Stimulated activated CD8-positive, alpha-beta memory T cell treated with anti-CD3 and anti-CD28 coated beads, Interleukin-7, amount 100 ng/mL, for 48 hours (primary cell): ENCODE data around the gene HACL1.
A peak's percentile ranks its signal among the peaks of the same experiment; 100 is the strongest.

Source experiments
- DNase-seq, 2 donors: peaks; one replicate each; pipeline ENCODE4 v3.0.0-alpha.2; 2020; ENCODE audit warnings: low read depth in 1 of 2; ENCODE audit errors: extremely low read depth in 1 of 2

HACL1 gene

DNA sequence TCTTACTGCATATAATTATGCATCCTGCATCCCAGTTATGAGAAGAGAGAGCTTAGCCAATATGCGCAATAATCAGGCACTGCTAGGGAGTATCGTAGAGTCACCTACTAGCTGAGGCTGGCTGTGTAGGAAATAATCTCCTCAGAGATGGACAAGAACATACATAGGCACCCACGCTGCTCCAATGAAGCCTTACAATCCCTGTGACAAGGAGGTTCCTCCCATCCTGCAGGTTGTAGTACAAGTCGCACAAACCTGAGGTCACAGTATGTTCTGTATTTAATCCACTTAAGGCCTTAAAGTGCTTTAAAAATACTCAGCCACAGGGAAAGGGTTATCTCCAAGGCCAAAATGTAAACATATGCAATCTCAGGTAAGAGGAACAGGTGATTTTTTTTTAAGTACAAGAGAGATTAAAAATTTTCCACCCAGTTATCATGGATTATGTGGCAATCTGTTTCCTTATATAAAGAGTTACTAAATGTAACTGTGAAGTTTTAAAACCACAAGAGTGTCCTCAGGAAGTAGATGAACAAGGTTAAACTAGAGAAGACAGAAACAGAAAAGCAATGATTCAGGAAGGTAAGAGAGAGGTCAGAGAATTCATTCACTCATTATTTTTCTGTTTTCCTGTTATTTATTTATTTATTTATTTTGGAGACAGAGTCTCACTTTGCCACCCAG, 72.4 kb downstream of the HACL1 start:
- no peak for DNase-seq

DNA sequence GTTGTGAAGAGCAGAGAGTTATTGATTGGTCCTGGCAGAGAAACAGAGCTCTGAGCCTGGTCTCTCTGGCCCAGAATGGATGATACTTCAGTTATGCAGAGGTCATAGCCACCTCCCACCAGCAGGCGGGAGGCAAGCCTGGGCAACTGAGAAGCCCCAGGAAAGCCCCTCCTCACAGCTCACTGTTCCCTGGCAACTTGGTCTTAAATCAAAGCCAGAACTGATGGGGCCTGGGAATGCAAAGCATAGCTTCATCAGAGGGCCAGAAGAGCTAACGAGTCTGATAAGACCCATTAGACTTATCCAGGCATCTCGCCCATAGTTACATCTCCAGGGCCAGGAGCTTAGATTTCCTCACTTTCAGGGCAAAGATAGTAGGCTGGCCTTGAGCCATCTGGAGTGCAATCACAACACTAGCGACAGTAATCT, 74.3 kb downstream of the HACL1 start:
- no peak for DNase-seq

DNA sequence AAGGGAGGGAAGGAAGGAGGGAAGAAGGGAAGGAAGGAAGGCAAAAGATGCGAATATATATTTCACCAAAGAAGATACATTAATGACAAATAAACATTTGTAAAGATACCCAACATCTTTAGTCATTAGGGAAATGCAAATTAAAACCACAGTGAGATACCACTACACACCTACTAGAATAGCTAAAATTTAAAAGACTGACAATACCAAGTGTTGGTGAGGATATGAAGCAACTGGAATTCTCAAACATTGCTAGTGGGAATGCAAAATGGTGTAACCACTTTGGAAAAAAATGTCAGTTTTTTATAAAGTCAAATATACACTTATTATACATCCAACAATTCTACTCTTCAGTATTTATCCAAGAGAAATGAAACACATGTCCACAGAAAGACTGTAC, 75.6 kb downstream of the HACL1 start:
- no peak for DNase-seq

DNA sequence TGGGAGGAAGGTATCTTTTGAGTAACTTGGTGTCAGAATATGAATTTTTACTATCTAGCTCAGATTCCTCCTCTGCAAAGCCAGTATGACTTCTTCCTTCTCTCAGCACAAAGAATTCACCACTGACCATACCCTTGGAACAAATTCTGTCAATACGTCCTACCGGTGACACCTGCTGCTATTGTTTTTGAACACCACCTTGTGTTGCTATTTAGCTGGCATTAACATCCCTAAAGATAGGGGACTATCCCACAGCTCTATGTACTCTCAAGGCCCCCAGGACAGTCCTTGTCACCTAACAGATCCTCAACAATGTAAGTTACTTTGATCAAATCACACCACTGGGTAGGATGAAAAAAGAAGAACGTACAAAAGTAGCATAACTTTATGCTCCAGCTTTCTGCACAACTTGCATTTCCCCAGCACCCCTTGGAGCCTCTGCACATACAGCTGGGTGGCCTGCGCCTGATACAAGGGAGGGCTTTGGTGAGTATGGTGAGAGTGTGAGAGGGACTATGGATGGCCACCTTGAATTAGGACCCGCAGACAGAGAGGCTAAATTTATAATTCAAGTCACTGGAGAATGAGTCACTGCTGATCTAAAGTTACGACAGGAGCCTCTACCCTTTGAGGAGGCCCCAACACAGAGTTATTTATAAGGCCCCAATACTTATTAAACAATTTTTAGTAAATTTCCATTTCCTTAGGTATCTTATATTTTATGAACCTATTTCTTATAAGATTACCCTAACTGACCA, 77.5 kb downstream of the HACL1 start:
- no peak for DNase-seq

DNA sequence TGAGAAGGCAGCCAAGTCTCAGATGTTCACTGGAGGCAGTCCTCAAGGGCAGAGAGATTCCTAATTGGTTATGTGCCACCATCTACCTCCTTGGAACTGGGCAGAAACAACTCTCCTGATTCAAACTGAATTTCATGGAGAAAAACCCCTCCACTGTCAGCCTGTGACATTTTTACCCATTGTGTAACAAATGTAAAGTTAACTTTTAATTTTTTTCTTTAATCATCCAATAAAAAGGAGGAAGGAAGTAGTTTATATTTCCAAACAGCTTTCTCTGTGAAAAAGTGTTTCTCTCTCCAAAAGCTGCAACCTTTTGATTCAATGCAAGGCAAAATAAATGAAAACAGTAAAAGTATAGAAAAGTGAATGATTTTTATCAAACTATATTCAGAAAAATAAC, 79.4 kb downstream of the HACL1 start:
- DNase-seq = no peak

DNA sequence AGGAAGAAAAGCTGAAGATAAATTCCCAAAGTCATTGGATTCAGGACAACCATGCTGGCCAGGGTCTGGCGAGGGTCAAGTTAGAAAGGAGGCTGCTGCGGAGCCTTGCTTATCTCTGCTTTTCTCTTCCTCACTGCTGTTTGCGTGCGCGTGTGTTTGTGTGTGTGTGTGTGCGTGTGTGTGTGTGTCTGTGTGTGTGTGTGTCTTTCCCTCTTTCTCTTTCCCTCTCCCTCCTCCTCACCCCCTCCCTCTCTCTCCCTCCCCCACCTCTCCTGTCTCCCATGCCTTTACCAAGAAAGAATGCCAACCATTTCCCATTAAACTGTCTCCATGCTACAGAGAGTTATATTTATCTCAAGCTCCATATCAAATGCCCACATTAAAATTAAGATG, 79.8 kb downstream of the HACL1 start, which contains the start of gene COLQ:
COLQ (minus strand) TSS at position 134 of the 393 bp plus-strand sequence; CDS start at position 53, 81 bp downstream.
- no peak for DNase-seq

DNA sequence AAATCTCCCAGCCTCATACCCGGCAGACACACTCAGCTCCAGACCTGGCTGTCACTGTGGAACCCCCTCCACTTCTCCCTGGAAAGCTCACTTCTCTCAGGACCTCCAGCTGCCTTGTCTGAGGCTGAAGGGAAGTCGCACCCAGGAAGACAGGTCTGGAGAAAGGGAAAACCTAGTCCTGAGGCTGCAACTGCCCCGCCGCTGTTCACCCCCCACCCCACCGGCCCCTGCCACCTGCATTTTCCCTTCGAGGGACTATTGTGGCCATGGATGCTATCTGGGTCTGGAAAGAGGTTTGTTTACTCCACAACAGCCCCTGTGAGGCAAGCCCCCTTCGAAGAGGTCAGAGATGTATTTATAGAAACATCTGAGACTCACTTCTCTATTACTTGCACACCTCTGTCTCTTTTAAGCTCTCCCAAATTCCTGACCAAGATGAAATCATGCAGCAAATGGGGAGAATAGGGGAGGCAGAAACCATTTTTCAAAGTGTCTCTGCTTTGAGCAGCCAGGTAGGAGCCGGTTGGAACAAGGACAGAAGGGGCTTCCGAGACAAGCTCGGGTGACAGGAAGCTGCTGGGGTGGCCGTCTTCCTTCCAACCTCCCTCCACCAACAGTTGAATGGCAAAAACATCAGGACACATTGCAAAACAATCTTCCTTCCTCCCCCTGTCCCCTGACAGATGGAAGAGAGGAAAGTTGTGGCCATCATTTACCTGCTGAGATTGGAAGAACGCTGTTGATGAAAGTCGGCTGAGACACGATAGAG, 80.4 kb downstream of the HACL1 start:
- no peak for DNase-seq

DNA sequence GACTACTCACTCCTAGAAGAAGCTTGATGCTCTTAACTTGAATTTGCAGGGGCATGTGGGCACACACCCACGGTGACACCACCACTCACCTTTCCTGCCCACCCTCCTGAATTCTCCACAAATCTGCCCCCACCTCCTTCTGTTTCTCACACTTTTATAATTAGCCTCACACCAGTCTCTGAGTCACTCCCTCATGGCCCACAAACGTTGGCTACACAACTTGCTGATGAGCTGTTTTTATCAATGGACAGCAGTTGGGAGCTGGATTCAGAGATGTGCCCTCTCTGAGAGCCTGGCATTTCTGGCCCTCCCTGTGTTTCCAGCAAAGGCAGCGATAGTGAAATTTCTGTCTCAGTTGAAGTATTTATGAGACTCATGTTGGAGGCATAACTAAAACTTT, 81.2 kb downstream of the HACL1 start:
- peak in 1 of 2 donors; percentile 7 for DNase-seq

DNA sequence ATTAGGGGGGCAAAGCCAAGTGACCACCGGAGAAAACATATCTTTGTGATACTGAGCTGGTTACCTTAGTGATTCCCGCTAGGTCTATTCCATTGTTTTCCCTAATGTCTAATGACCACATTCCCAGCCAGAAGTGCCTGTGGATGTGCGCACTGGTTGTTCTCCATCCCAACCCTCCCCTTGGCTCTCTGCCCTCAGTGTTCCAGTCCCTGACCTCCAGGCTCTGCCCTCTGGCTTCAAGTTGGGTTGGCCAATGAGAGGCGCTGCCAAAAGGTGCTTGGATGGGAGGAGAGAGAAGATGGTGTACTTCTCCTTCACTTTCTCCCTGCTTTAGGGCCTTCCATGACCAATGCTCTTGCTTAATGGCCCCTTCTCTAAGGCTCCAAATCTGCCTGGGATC, 82.3 kb downstream of the HACL1 start:
- no peak for DNase-seq

DNA sequence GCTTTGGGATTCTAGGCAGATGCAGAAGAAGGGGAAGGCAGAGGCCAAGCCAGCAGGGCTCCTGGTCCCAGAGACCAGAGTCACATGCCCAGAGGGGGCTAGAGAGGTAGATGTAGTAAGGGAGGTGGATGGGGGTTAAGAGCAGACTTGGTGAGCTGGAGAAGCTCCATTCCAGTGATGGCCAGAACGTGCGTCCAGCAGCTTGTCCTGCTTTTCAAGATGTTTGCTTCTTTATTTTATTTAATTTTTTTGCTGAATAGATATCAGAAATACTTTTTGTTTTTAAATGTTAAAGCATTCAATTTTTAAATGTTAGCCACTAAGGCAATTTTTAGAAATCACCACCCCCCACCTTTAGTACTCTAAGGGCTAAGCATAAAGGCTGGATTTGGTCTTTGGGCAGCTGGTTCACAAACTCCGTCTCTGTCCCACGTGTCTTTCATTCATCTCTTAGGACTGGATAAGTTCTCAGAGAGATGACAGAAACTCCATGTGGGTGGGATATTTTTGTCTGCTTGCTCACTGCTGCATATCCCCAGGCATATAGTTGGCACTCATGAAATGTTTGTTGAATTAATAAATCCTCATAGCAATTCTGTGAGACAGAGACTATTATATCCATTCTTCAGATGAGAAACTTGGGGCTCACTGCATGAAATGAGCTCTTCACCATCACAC, 86.6 kb downstream of the HACL1 start:
- DNase-seq = no peak

DNA sequence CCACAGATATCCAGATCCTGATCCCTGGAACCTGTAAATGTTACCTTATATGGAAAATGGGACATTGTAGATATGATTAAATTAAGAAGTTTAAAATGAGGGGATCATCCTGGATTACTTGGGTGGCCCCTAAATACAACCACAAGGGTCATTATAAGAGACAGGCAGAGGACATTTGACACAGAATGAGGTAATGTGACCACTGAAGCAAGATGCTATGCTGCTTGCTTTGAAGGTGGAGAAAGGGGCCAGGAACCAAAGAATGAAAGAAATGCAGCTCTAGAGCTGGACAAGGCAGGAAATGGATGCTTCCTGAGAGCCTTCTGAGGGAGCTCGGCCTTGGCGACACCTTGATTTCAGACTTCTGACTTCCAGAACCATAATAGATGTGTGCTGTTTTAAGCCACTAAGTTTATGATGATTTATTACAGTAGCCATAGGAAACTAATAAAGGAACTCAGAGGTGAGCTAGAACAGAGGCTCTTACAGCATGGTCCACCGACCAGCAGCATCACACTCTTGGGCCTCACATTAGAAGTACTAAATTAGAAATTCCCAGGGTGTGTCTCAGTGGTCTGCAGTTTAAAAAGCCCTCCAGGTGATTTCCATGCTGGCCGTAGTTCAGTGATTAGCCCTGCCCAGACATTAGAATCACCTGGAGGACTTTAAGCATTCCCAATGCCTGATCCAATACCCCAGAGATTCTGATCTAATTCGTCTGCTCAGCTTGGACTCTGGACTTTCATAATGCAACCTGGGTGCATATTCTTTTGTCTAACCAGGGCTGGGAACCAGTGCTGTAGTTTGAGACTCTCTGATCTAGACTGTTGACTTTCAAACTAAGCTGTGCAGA, 87.3 kb downstream of the HACL1 start:
- DNase-seq = no peak

DNA sequence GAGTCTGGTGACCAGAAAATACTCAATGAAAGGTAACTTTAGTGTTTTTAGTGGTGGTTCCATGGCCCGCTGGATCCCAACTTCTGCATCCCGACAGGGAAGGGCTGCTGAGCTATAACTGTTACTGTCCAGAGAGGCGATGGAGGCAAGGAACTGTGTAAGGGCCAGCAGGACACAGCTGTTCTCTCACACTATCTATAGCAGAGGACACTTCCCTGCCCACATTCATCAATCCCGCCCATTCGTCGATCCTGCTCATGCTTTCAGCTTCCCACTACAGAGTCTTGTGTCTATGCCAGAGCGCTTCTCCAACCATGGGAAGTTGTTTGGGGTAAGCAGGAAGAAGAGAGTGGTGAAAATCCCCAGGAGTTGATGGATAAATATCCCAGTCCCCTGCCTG, 88.3 kb downstream of the HACL1 start:
- DNase-seq = no peak

DNA sequence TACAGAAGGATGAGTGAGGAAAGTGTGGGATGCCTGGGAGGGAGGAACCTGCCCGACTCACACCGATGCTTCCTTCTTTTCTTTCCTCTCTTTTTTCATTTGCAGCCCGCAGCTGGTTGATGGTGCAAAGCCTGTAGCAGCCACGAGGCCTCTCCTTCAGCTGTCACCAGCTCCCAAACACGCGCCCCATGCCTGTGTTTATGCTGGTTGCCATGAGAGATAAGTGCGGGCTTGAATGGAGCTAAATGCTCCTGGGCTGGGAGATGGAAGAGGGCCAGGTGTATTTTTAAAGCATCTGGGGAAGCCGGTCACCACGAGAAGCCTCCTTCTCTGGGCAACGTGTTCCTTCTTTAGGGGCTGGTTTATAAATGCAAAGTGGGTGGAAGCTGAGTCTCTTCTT, 89.2 kb downstream of the HACL1 start:
- DNase-seq = no peak

DNA sequence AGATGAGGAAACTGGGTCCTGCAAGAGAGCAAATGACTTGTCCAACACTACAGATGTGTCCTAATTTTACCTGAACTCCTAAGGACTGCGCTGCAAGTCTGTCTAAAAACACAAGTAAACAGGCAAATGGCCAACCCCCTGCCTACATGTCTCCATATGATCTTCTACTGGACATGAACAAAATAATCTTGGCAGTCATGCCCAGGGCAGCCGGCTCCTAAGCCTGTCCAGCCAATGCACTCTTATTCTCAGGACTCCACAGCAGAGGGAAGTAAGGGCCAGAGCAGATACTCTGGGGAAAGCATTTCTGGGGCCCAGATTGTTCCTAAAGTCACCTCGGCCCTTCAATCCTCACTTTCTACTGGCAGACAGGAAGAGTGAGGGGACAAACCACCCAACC, 90.2 kb downstream of the HACL1 start:
- no peak for DNase-seq
